HepG2 (cell line): ENCODE results near the gene TMEM266. TPM values are rescaled to one million over a fixed set of nuclear protein-coding genes. Genes with fewer than 3 reads are reported as not detected.
A peak's percentile ranks its signal among the peaks of the same experiment; 100 is the strongest.

ENCODE experiments used
- AGO2 ChIP-seq: fragments of 200-400 bp; formaldehyde crosslinking; optimal IDR thresholded peaks from 2 replicates; pipeline ENCODE3; 2017; ENCODE audit warnings: mild to moderate bottlenecking, low read depth, low read length, moderate library complexity
- AHR ChIP-seq: IDR thresholded peaks from 2 replicates; pipeline ENCODE4 v1.6.1; 2018; ENCODE audit warnings: missing genetic modification reagents, missing compliant biosample characterization
- ASH2L ChIP-seq: fragments of 300-600, 200-600 bp; sonication (generic); IDR thresholded peaks from 2 replicates; pipeline ENCODE4 v1.7.0; 2017; ENCODE audit warnings: low read depth, mild to moderate bottlenecking, moderate library complexity, mixed read lengths, low read length; ENCODE audit not compliant: insufficient read length
- CBX2 ChIP-seq, 2 experiments: fragments of 200-600 bp in 1 of 2; sonication (generic); formaldehyde crosslinking in 1 of 2; IDR thresholded peaks; 2 replicates each; pipeline versions ENCODE4 v1.7.0 to v1.8.1; 2018 to 2022; ENCODE audit warnings: low read depth in 2 of 2, low read length in 1 of 2, mild to moderate bottlenecking in 1 of 2, missing genetic modification reagents in 1 of 2
- CTCF ChIP-seq: sonication (generic); formaldehyde crosslinking; IDR thresholded peaks from 2 replicates; pipeline ENCODE4 v1.5.0; 2020; ENCODE audit warnings: mild to moderate bottlenecking, missing genetic modification reagents, moderate library complexity
- GZF1 ChIP-seq: sonication (generic); formaldehyde crosslinking; IDR thresholded peaks from 2 replicates; pipeline ENCODE4 v1.5.1; 2020; ENCODE audit warnings: mild to moderate bottlenecking, missing genetic modification reagents
- HNRNPLL ChIP-seq: fragments of 200-400 bp; formaldehyde crosslinking; IDR thresholded peaks from 2 replicates; pipeline ENCODE4 v1.6.1; 2017; ENCODE audit warnings: mild to moderate bottlenecking, low read depth, low read length; ENCODE audit not compliant: poor library complexity, severe bottlenecking
- HOXD1 ChIP-seq: sonication (generic); formaldehyde crosslinking; IDR thresholded peaks from 2 replicates; pipeline ENCODE4 v1.5.0; 2020; ENCODE audit warnings: missing genetic modification reagents
- NCOA2 ChIP-seq: sonication (generic); formaldehyde crosslinking; IDR thresholded peaks from 2 replicates; pipeline ENCODE4 v1.8.0; 2022; ENCODE audit warnings: inconsistent platforms
- RFX5 ChIP-seq: IDR thresholded peaks from 2 replicates; pipeline ENCODE4 v1.6.1; 2011; ENCODE audit warnings: low read depth, low read length, improper control_type of control experiment
- SAFB2 ChIP-seq: sonication (generic); formaldehyde crosslinking; IDR thresholded peaks from 2 replicates; pipeline ENCODE4 v1.5.1; 2020; ENCODE audit warnings: missing genetic modification reagents, low read depth, mild to moderate bottlenecking, borderline replicate concordance
- SOX13 ChIP-seq, 3 experiments: fragments of 450-650 bp in 1 of 3; sonication (generic) in 1 of 3; formaldehyde crosslinking in 1 of 3; IDR thresholded peaks in 2 of 3; conservative IDR thresholded peaks in 1 of 3; 2 replicates each; pipeline versions ENCODE4 v1.5.0 to v1.6.1; 2016 to 2020; ENCODE audit warnings: antibody characterized with exemption in 1 of 3, mild to moderate bottlenecking in 1 of 3, missing compliant biosample characterization in 1 of 3, missing genetic modification reagents in 1 of 3, moderate library complexity in 1 of 3
- SP2 ChIP-seq: sonication (generic); formaldehyde crosslinking; IDR thresholded peaks from 2 replicates; pipeline ENCODE4 v1.5.1; 2020; ENCODE audit warnings: mild to moderate bottlenecking, missing genetic modification reagents
- U2AF1 ChIP-seq: fragments of 200-400 bp; formaldehyde crosslinking; optimal IDR thresholded peaks from 2 replicates; pipeline ENCODE3; 2017; ENCODE audit warnings: mild to moderate bottlenecking, low read depth, low read length
- YEATS4 ChIP-seq: sonication (generic); formaldehyde crosslinking; IDR thresholded peaks from 2 replicates; pipeline ENCODE4 v1.4.0; 2020; ENCODE audit warnings: missing genetic modification reagents, borderline replicate concordance
- ZFP36L2 ChIP-seq: sonication (generic); formaldehyde crosslinking; IDR thresholded peaks from 2 replicates; pipeline ENCODE4 v1.4.0; 2020; ENCODE audit warnings: missing genetic modification reagents
- ZFY ChIP-seq: sonication (generic); formaldehyde crosslinking; IDR thresholded peaks from 2 replicates; pipeline ENCODE4 v1.4.0; 2020; ENCODE audit warnings: missing genetic modification reagents
- ZNF501 ChIP-seq: sonication (generic); formaldehyde crosslinking; IDR thresholded peaks from 2 replicates; pipeline ENCODE4 v1.5.1; 2020; ENCODE audit warnings: mild to moderate bottlenecking, moderate library complexity, missing genetic modification reagents
- ZNF746 ChIP-seq: sonication (generic); formaldehyde crosslinking; IDR thresholded peaks from 2 replicates; pipeline ENCODE4 v1.8.0; 2022; ENCODE audit warnings: mild to moderate bottlenecking, missing genetic modification reagents
- polyA plus RNA-seq, 8 experiments: library from polyadenylated mRNA; depleted of rRNA in 3 of 8; stranded (reverse) in 7 of 8; unstranded in 1 of 8; fragments of >200 nt; fragmentation: Illumina TruSeq in 4 of 8; extraction: Trizol in 4 of 8; gene quantifications; 2 replicates each; pipeline versions ENCODE4 v1.2.1 to v1.2.3, GENCODE V29; 2011 to 2016; ENCODE audit warnings: low read depth in 4 of 8, missing spikeins in 1 of 8, mixed read lengths in 1 of 8; ENCODE audit not compliant: insufficient read depth in 1 of 8
- total RNA-seq, 5 experiments: library from RNA; depleted of rRNA; stranded (reverse); fragments of >200 nt; fragmentation: Illumina TruSeq; extraction: Trizol; gene quantifications; 2 replicates each; pipeline ENCODE4 v1.2.3, GENCODE V29; 2016; ENCODE audit warnings: low read depth in 1 of 5
- TF ChIP-seq, protein P1 (sequence below): sonication (generic); formaldehyde crosslinking; IDR thresholded peaks from 2 replicates; pipeline ENCODE4 v1.4.0; 2020; ENCODE audit warnings: missing genetic modification reagents
- TF ChIP-seq, protein P2 (sequence below): IDR thresholded peaks from 2 replicates; pipeline ENCODE4 v1.6.1; 2016; ENCODE audit warnings: missing compliant biosample characterization, missing genetic modification reagents, borderline replicate concordance
- TF ChIP-seq, protein P3 (sequence below): sonication (generic); formaldehyde crosslinking; IDR thresholded peaks from 2 replicates; pipeline ENCODE4 v1.4.0; 2020; ENCODE audit warnings: missing genetic modification reagents

Gene TMEM266
- total and polyA plus RNA-seq, 2 of the 13 experiments (the other 11 are each of a cell fraction or from before 2014, with no cell fraction given): 0.04 TPM; not detected in 1

GRCh38 chr15:76196269-76197231, 136.8 kb downstream of the TMEM266 start (continued):
- TF ChIP-seq ZFP36L2 (CRISPR knock-in tag) (no peak), ZNF746 (CRISPR knock-in tag) (no peak), SP2 (CRISPR knock-in tag) (no peak), AHR (CRISPR knock-in tag) (no peak), ZFY (CRISPR knock-in tag) (peak; percentile 72), RFX5 (no peak), CBX2 (IDR thresholded peaks at IDR 0.05; ENCODE audit: low read depth, low read length) (no peak), CBX2 (CRISPR knock-in tag; IDR thresholded peaks at IDR 0.05; ENCODE audit: low read depth) (no peak), HOXD1 (CRISPR knock-in tag) (no peak), AGO2 (peak; percentile 33), SOX13 (IDR thresholded peaks at IDR 0.05) (no peak), SOX13 (CRISPR knock-in tag; conservative IDR thresholded peaks at IDR 0.05 in 1 of 2, IDR thresholded peaks at IDR 0.05 in 1 of 2) (peak in 1 of 2 experiments; percentile 56; a peak in 1 of 4 replicates), YEATS4 (peak; percentile 29; the same call in 1 of the 2 replicates), SAFB2 (CRISPR knock-in tag) (no peak), CTCF (0 out of 2 replicates have a peak, but pooled peaks have one; percentile 17), HNRNPLL (no peak), U2AF1 (no peak), GZF1 (CRISPR knock-in tag) (0 out of 2 replicates have a peak, but pooled peaks have one; percentile 41), NCOA2 (CRISPR knock-in tag) (peak; percentile 35; the same call in 1 of the 2 replicates), ZNF501 (CRISPR knock-in tag) (peak; percentile 15; the same call in 1 of the 2 replicates), ASH2L (peak; percentile 32)
- TF ChIP-seq, protein P1, sequence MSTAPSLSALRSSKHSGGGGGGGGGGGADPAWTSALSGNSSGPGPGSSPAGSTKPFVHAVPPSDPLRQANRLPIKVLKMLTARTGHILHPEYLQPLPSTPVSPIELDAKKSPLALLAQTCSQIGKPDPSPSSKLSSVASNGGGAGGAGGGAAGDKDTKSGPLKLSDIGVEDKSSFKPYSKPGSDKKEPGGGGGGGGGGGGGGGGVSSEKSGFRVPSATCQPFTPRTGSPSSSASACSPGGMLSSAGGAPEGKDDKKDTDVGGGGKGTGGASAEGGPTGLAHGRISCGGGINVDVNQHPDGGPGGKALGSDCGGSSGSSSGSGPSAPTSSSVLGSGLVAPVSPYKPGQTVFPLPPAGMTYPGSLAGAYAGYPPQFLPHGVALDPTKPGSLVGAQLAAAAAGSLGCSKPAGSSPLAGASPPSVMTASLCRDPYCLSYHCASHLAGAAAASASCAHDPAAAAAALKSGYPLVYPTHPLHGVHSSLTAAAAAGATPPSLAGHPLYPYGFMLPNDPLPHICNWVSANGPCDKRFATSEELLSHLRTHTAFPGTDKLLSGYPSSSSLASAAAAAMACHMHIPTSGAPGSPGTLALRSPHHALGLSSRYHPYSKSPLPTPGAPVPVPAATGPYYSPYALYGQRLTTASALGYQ (CRISPR knock-in tag): no peak
- TF ChIP-seq, protein P2, sequence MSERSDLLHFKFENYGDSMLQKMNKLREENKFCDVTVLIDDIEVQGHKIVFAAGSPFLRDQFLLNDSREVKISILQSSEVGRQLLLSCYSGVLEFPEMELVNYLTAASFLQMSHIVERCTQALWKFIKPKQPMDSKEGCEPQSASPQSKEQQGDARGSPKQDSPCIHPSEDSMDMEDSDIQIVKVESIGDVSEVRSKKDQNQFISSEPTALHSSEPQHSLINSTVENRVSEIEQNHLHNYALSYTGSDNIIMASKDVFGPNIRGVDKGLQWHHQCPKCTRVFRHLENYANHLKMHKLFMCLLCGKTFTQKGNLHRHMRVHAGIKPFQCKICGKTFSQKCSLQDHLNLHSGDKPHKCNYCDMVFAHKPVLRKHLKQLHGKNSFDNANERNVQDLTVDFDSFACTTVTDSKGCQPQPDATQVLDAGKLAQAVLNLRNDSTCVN (CRISPR knock-in tag): 0 out of 2 replicates have a peak, but pooled peaks have one; percentile 27
- TF ChIP-seq, protein P3, sequence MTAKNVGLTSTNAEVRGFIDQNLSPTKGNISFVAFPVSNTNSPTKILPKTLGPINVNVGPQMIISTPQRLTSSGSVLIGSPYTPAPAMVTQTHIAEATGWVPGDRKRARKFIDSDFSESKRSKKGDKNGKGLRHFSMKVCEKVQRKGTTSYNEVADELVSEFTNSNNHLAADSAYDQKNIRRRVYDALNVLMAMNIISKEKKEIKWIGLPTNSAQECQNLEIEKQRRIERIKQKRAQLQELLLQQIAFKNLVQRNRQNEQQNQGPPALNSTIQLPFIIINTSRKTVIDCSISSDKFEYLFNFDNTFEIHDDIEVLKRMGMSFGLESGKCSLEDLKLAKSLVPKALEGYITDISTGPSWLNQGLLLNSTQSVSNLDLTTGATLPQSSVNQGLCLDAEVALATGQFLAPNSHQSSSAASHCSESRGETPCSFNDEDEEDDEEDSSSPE: 0 out of 2 replicates have a peak, but pooled peaks have one; percentile 20
